Measurements from ENCODE around the gene RTP2. TPM values are rescaled to one million over a fixed set of nuclear protein-coding genes. Genes with fewer than 3 reads are reported as not detected.

Gene RTP2, protein sequence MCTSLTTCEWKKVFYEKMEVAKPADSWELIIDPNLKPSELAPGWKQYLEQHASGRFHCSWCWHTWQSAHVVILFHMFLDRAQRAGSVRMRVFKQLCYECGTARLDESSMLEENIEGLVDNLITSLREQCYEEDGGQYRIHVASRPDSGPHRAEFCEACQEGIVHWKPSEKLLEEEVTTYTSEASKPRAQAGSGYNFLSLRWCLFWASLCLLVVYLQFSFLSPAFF
- not detected for total RNA-seq (2013)
- polyA plus RNA-seq (not detected), polyA minus RNA-seq (not detected in 2 replicates), total RNA-seq (0 to 0.12 (median 0) reads per million in 11 experiments)

DNA sequence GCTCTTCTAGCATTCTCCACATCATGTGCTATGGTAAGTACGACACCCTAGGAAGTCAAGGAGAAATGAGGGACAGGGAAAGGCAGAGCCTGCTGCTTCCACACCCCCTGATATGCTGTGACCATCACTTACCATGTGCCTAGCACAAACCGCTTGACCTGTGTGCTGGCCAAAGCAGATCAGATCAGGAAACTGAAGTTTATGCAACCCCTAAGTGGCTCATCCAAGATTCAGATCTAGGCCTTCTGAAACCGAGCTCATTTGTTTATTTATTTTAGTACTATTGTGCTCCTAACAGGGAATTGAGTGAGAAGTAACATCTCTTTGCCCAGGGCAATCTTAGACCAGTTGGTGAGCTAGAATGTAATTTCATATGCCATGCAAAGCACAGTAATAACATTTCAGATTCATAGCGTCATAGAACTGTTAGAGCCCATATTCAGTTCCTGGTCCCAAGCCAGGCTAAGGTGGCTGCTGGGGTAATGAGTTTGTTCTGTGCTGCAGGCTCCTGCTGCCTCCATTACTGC lies at the start of gene RTP2:
Gene RTP2, minus strand, starts transcription at position 51 of the 527 bp plus-strand sequence. CDS start 429 bp downstream, outside the sequence.
- no peak for DNase-seq
- TF ChIP-seq, protein P1, sequence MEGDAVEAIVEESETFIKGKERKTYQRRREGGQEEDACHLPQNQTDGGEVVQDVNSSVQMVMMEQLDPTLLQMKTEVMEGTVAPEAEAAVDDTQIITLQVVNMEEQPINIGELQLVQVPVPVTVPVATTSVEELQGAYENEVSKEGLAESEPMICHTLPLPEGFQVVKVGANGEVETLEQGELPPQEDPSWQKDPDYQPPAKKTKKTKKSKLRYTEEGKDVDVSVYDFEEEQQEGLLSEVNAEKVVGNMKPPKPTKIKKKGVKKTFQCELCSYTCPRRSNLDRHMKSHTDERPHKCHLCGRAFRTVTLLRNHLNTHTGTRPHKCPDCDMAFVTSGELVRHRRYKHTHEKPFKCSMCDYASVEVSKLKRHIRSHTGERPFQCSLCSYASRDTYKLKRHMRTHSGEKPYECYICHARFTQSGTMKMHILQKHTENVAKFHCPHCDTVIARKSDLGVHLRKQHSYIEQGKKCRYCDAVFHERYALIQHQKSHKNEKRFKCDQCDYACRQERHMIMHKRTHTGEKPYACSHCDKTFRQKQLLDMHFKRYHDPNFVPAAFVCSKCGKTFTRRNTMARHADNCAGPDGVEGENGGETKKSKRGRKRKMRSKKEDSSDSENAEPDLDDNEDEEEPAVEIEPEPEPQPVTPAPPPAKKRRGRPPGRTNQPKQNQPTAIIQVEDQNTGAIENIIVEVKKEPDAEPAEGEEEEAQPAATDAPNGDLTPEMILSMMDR (IDR thresholded peaks at IDR 0.05), result no peak
- Histone ChIP-seq H3K27ac (ENCODE audit: low read depth in 1 of 2, low read length in 2 of 2) (no peak within 1 kb of the TSS), H3K27me3 (ENCODE audit: control insufficient read depth in 2 of 2, insufficient read depth in 2 of 2, low read length in 2 of 2) (no peaks in the 10 kb centered on the region), H3K9ac (ENCODE audit: insufficient read depth, low read length, poor library complexity, severe bottlenecking) (no peak within 1 kb of the TSS), H3K9me3 (replicated peaks in 1 of 2; ENCODE audit: control insufficient read depth in 1 of 2, insufficient read depth in 1 of 2, low read length in 2 of 2) (no peaks in the 10 kb centered on the region), H4K20me1 (ENCODE audit: insufficient read depth, low read length) (no peaks in the 10 kb centered on the region), H3K79me2 (ENCODE audit: insufficient read depth, low read length) (no peaks in the 10 kb centered on the region), H3K4me2 (replicated peaks; ENCODE audit: extremely low read depth, low read length, poor library complexity, severe bottlenecking) (no peak within 1 kb of the TSS), H3K36me3 (replicated peaks in 1 of 2; ENCODE audit: control insufficient read depth in 1 of 2, insufficient read depth in 2 of 2, low read length in 2 of 2) (no peaks in the 10 kb centered on the region), H3K4me3 (replicated peaks in 1 of 3; ENCODE audit: low read depth in 2 of 3, low read length in 3 of 3) (no peak within 1 kb of the TSS), H3K4me1 (ENCODE audit: control insufficient read depth in 1 of 2, insufficient read depth in 2 of 2, low read length in 2 of 2) (peaks cover 0 to 5% of the 10 kb centered on the region in 2 donors), H2AFZ (ENCODE audit: insufficient read depth, low read depth, low read length, poor library complexity, severe bottlenecking) (no peak within 1 kb of the TSS)
- intact Hi-C loops (cut with micrococcal nuclease), result no loop called here
- peaks cover 8% of the 10 kb centered on the region for H3K4me1 Mint-ChIP-seq
- H3K9me3 Mint-ChIP-seq, result no peaks in the 10 kb centered on the region
- peaks cover 0 to 4% (median 1%) of the 10 kb centered on the region in 3 donors for H3K27me3 Mint-ChIP-seq (ENCODE audit: low read depth in 3 of 3)
- peak within 1 kb of the TSS in 2 of 7 donors; percentile 27 to 33 for H3K27ac Mint-ChIP-seq
- H3K4me3 Mint-ChIP-seq, result peak within 1 kb of the TSS in 1 of 2 donors; percentile 42
- WGBS (ENCODE audit: insufficient coverage), result 100% methylated on average over 1 of the region's 4 CpGs
- no peaks in the 10 kb centered on the region for H3K36me3 Mint-ChIP-seq

- no peaks in the 10 kb centered on the region for H3K9me3 ChIP-seq (replicated peaks in 1 of 2; ENCODE audit: control insufficient read depth in 1 of 2, insufficient read depth in 1 of 2, low read length in 2 of 2)
- no peak overlapping the region for H3K9ac ChIP-seq (ENCODE audit: insufficient read depth, low read length, poor library complexity, severe bottlenecking)
- no peak overlapping the region for H2AFZ ChIP-seq (ENCODE audit: insufficient read depth, low read depth, low read length, poor library complexity, severe bottlenecking)
- WGBS (ENCODE audit: insufficient coverage), result no CpG with 5 or more reads among the region's 11 CpGs
- Mint-ChIP-seq H3K27me3 (ENCODE audit: low read depth in 3 of 3) (peaks cover 0 to 3% (median 0%) of the 10 kb centered on the region in 3 donors), H3K4me1 (peaks cover 41% of the 10 kb centered on the region), H3K9me3 (no peaks in the 10 kb centered on the region), H3K36me3 (peaks cover 0 to 15% of the 10 kb centered on the region in 2 donors), H3K4me3 (peak overlapping the region in 1 of 2 donors; percentile 79), H3K27ac (peak overlapping the region in 1 of 7 donors; percentile 33)
- H3K4me1 ChIP-seq (ENCODE audit: control insufficient read depth in 1 of 2, insufficient read depth in 2 of 2, low read length in 2 of 2), result peaks cover 27 to 43% of the 10 kb centered on the region in 2 donors
- H3K4me2 ChIP-seq (replicated peaks; ENCODE audit: extremely low read depth, low read length, poor library complexity, severe bottlenecking), result peak overlapping the region; percentile 35
- no peak for DNase-seq
- no peaks in the 10 kb centered on the region for H3K36me3 ChIP-seq (replicated peaks in 1 of 2; ENCODE audit: control insufficient read depth in 1 of 2, insufficient read depth in 2 of 2, low read length in 2 of 2)
- peaks cover 11% of the 10 kb centered on the region for H3K79me2 ChIP-seq (ENCODE audit: insufficient read depth, low read length)
- H4K20me1 ChIP-seq (ENCODE audit: insufficient read depth, low read length), result no peaks in the 10 kb centered on the region
- intact Hi-C loops (cut with micrococcal nuclease), result loop anchor here in 1 of 2 donors (5.0 kb wide), 1 partner anchor 37 kb away; no protein-coding TSS in a partner anchor
- TF ChIP-seq, protein P1 (IDR thresholded peaks at IDR 0.05), result no peak
- peak overlapping the region in 1 of 3 experiments; percentile 22 for H3K4me3 ChIP-seq (replicated peaks in 1 of 3; ENCODE audit: low read depth in 2 of 3, low read length in 3 of 3)
- no peaks in the 10 kb centered on the region for H3K27me3 ChIP-seq (ENCODE audit: control insufficient read depth in 2 of 2, insufficient read depth in 2 of 2, low read length in 2 of 2)
- no peak overlapping the region for H3K27ac ChIP-seq (ENCODE audit: low read depth in 1 of 2, low read length in 2 of 2)
Measured at GRCh38 chr3:187750513-187751123, 48.3 kb upstream of the RTP2 start.

Measured in CD14-positive monocyte (primary cell).